Measurements from ENCODE around the gene CNTN5.
"Not testable (repeated sequence)": the region's sequence is repeated elsewhere in the genome, so short reads cannot be mapped to it uniquely, and the experiment has no call there.

DNA sequence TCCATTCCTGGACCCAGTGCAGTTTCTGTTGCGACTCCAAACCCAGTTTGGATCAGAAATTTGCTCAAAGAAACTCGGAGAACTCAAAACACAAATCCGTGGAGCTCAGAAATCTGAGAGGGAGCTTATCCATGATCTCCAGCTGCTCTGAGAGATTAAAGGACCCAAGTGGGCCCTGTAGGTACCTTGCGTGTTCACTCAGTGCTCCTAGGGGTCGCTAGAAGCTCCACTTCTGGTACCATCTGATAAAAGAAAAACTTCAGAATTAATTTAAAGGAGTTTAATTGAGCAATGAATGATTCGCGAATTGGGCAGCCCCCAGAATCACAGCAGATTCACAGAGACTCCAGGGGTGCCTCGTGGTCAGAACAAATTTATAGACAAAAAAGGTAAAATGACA is 277.2 kb downstream of the CNTN5 start:
- not testable (repeated sequence) for TF ChIP-seq CTCF, POLR2A (IDR thresholded peaks at IDR 0.05)

All from lower leg skin (tissue), 3 donors.